GM21825 (cell line): Measurements from ENCODE around the gene URM1.
A peak's percentile ranks its signal among the peaks of the same experiment; 100 is the strongest.
"Not testable (repeated sequence)": the region's sequence is repeated elsewhere in the genome, so short reads cannot be mapped to it uniquely, and the experiment has no call there.

Experiments
- ATAC-seq: cut with Tn5 transposase; IDR thresholded peaks from one replicate; pipeline ENCODE4 v1.9.1; 2021; ENCODE audit warnings: mild to moderate bottlenecking, moderate library complexity; ENCODE audit not compliant: unreplicated experiment

Gene URM1

GRCh38 chr9:128370752-128371629, at the start of gene URM1:
TSS of gene URM1 (plus strand) at chr9:128371374. CDS start at chr9:128371381, 7 bp downstream.
- ATAC-seq: peak; percentile 86

- ATAC-seq: peak; percentile 19
Observed at GRCh38 chr9:128321879-128322403, 49.2 kb upstream of the URM1 start.

- ATAC-seq: peak; percentile 71
Observed at GRCh38 chr9:128322404-128323211, 48.6 kb upstream of the URM1 start, which contains the start of the genes COQ4 and TRUB2. TSS of gene COQ4 (plus strand) at chr9:128322839. CDS start at chr9:128322859, 20 bp downstream. TSS of gene TRUB2 (minus strand) at chr9:128322447. CDS start at chr9:128322408, 39 bp downstream.

GRCh38 chr9:128323212-128323730, 47.9 kb upstream of the URM1 start:
- ATAC-seq: peak; percentile 5

- ATAC-seq: no peak
Observed at GRCh38 chr9:128323791-128324190, 47.4 kb upstream of the URM1 start.

GRCh38 chr9:128324401-128324800, 46.8 kb upstream of the URM1 start:
- ATAC-seq: no peak

GRCh38 chr9:128325629-128326028, 45.5 kb upstream of the URM1 start:
- no peak for ATAC-seq

GRCh38 chr9:128333451-128333869, 37.7 kb upstream of the URM1 start:
- no peak for ATAC-seq

GRCh38 chr9:128335161-128335560, 36.0 kb upstream of the URM1 start:
- ATAC-seq: no peak

GRCh38 chr9:128335914-128336313, 35.3 kb upstream of the URM1 start:
- no peak for ATAC-seq

GRCh38 chr9:128337936-128338335, 33.2 kb upstream of the URM1 start:
- ATAC-seq: no peak

- not testable (repeated sequence) for ATAC-seq
Observed at GRCh38 chr9:128338852-128339614, 32.1 kb upstream of the URM1 start.

GRCh38 chr9:128339761-128340690, 31.1 kb upstream of the URM1 start, which contains the start of gene SLC27A4:
TSS of gene SLC27A4 (plus strand) at chr9:128340527. CDS start at chr9:128343133, 2,606 bp downstream.
- peak; percentile 77 for ATAC-seq

- ATAC-seq: peak; percentile 8
Observed at GRCh38 chr9:128340691-128341434, 30.3 kb upstream of the URM1 start.

- ATAC-seq: peak; percentile 49
Observed at GRCh38 chr9:128341435-128341849, 29.7 kb upstream of the URM1 start.

GRCh38 chr9:128342971-128343680, 28.0 kb upstream of the URM1 start:
- no peak for ATAC-seq

GRCh38 chr9:128343855-128344254, 27.3 kb upstream of the URM1 start:
- ATAC-seq: no peak
